GM21390 (cell line): ENCODE data around the gene ABCA7.
"Not testable (repeated sequence)": the region's sequence is repeated elsewhere in the genome, so short reads cannot be mapped to it uniquely, and the experiment has no call there.

ENCODE experiments used
- ATAC-seq: cut with Tn5 transposase; IDR thresholded peaks from one replicate; pipeline ENCODE4 v1.9.1; 2021; ENCODE audit not compliant: unreplicated experiment

ABCA7 gene

GRCh38 chr19:1017115-1017905, 22.6 kb upstream of the ABCA7 start:
- no peak for ATAC-seq

- ATAC-seq: no peak
These were observed 22.0 kb upstream of the ABCA7 start for GRCh38 chr19:1017906-1018305.

- ATAC-seq: no peak
These were observed 21.5 kb upstream of the ABCA7 start for GRCh38 chr19:1018393-1018792.

- ATAC-seq: no peak
These were observed 20.8 kb upstream of the ABCA7 start for GRCh38 chr19:1018932-1019615.

GRCh38 chr19:1019616-1019961, 20.3 kb upstream of the ABCA7 start:
- ATAC-seq: no peak

- ATAC-seq: no peak
These were observed 19.7 kb upstream of the ABCA7 start for GRCh38 chr19:1019980-1020867.

GRCh38 chr19:1020868-1021425, 19.0 kb upstream of the ABCA7 start, which contains the start of gene TMEM259:
Gene TMEM259, minus strand, starts transcription at chr19:1021123. Its CDS starts 127 bp downstream, at chr19:1020996.
- ATAC-seq: peak; percentile 64

GRCh38 chr19:1023883-1024188, 16.1 kb upstream of the ABCA7 start:
- not testable (repeated sequence) for ATAC-seq

GRCh38 chr19:1025080-1025479, 14.8 kb upstream of the ABCA7 start:
- not testable (repeated sequence) for ATAC-seq

- ATAC-seq: no peak
These were observed 13.7 kb upstream of the ABCA7 start, which contains the start of gene CNN2 for GRCh38 chr19:1025960-1026782. Gene CNN2, plus strand, starts transcription at chr19:1026608. Its CDS starts 54 bp downstream, at chr19:1026662.

GRCh38 chr19:1026783-1027649, 12.9 kb upstream of the ABCA7 start:
- no peak for ATAC-seq

- ATAC-seq: no peak
These were observed 12.3 kb upstream of the ABCA7 start for GRCh38 chr19:1027650-1028061.

- no peak for ATAC-seq
These were observed 11.6 kb upstream of the ABCA7 start for GRCh38 chr19:1028062-1028926.

GRCh38 chr19:1032264-1032867, 7.5 kb upstream of the ABCA7 start:
- ATAC-seq: no peak

- ATAC-seq: no peak
These were observed 3.8 kb upstream of the ABCA7 start for GRCh38 chr19:1035998-1036621.

- no peak for ATAC-seq
These were observed 2.3 kb upstream of the ABCA7 start for GRCh38 chr19:1037621-1038064.

- no peak for ATAC-seq
These were observed 795 bp upstream of the ABCA7 start for GRCh38 chr19:1038978-1039645.
